ENCODE results near the gene RASGRP4.

The RASGRP4 gene

DNA sequence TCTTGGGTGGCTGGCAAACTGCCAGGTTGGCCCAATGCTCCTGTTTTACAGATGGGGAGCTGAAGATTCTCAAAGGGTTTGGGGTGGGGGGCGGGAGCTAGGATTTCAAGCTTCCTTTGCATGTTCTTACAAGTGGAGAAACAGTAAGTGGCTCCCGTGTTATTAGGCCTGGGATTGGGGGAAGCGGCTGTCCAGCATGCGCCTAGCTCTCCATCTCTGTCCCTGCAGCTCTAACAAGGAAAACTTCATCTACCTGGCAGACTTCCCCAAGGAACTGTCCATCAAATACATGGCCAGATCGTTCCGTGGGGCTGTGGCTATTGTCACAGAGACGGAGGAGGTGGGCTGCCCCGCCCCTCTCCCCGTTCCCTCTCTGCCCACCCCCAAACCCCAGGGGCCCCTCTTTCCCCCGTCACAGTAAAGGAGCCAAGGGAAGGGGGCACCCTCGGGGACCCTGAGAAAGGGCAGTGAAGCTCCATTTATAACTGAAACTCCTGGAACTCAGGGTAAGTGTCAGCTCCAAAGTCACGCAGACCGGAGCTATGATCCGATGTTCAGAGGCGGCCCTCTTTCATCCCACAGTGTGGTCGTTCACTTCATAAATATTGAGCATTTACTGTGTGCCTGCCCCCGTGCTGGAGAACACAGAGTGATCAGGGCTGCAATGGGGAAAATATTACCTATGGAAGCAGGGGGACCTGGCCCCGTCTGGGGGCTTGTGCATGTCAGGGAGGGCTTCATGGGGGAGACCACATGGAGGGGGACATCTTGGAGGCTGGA lies 66.6 kb downstream of the RASGRP4 start:
- H3K4me1 ChIP-seq (ENCODE audit: insufficient read depth, insufficient read length) = peaks cover 5% of the 10 kb centered on the region
- no peak for TF ChIP-seq SUZ12 (IDR thresholded peaks at IDR 0.05; ENCODE audit: extremely low read depth, insufficient read depth, insufficient read length)
- TF ChIP-seq ZNF274 (IDR thresholded peaks at IDR 0.05; ENCODE audit: low read depth, low read length) = no peak
- TF ChIP-seq YY1 (IDR thresholded peaks at IDR 0.05; ENCODE audit: insufficient read depth, insufficient read length) = no peak
- no peak overlapping the region for H3K9ac ChIP-seq (ENCODE audit: insufficient read length, low read depth)
- H3K36me3 ChIP-seq (ENCODE audit: insufficient read depth, insufficient read length, low read length) = no peaks in the 10 kb centered on the region
- H3K9me3 ChIP-seq (ENCODE audit: insufficient read depth, low read length) = 0 out of 2 replicates have a peak, but pooled peaks cover under 1% of the 10 kb centered on the region
- no peak overlapping the region for H3K4me3 ChIP-seq (ENCODE audit: insufficient read length, low read depth)
- DNase-seq (ENCODE audit: low read depth, low spot score) = no peak
- H3K27me3 ChIP-seq (ENCODE audit: insufficient read depth, insufficient read length) = peaks cover 36% of the 10 kb centered on the region
